ENCODE results near the gene DEAF1. TPM values are rescaled to one million over a fixed set of nuclear protein-coding genes. Genes with fewer than 3 reads are reported as not detected.
A peak's percentile ranks its signal among the peaks of the same experiment; 100 is the strongest.

Gene DEAF1
- polyA plus RNA-seq, 3 donors from 2014 or later: 17.8 to 31.6 (median 18.6) TPM

GRCh38 chr11:613369-613968 is 81.6 kb downstream of the DEAF1 start:
- peaks cover 5 to 12% (median 10%) of the 10 kb centered on the region in 3 donors for H3K27me3 Mint-ChIP-seq (ENCODE audit: low read depth in 3 of 3)
- peaks cover 15 to 16% of the 10 kb centered on the region in 2 donors for H3K4me1 Mint-ChIP-seq
- H3K36me3 Mint-ChIP-seq: peaks cover 0 to 7% (median 3%) of the 10 kb centered on the region in 3 donors
- no peaks in the 10 kb centered on the region for H3K9me3 Mint-ChIP-seq
- peak overlapping the region in 3 of 6 donors; percentile 51 to 85 (median 82) for H3K27ac Mint-ChIP-seq
- peak in 2 of 3 donors; percentile 60 to 73 for DNase-seq
- no peak overlapping the region for H3K4me3 Mint-ChIP-seq

- H3K36me3 Mint-ChIP-seq: peaks cover 0 to 7% (median 3%) of the 10 kb centered on the region in 3 donors
- DNase-seq: no peak
- H3K9me3 Mint-ChIP-seq: no peaks in the 10 kb centered on the region
- peaks cover 15 to 16% of the 10 kb centered on the region in 2 donors for H3K4me1 Mint-ChIP-seq
- no peak overlapping the region for H3K4me3 Mint-ChIP-seq
- peak overlapping the region in 2 of 6 donors; percentile 35 to 62 for H3K27ac Mint-ChIP-seq
- H3K27me3 Mint-ChIP-seq (ENCODE audit: low read depth in 3 of 3): peaks cover 9 to 12% (median 10%) of the 10 kb centered on the region in 3 donors
Measured at GRCh38 chr11:612961-613300, 82.1 kb downstream of the DEAF1 start.

- H3K4me3 Mint-ChIP-seq: peak overlapping the region in 2 of 5 donors; percentile 36 to 42
- H3K27ac Mint-ChIP-seq: peak overlapping the region; percentile 37 to 80 (median 60)
- no peak for DNase-seq
- peaks cover 15 to 16% of the 10 kb centered on the region in 2 donors for H3K4me1 Mint-ChIP-seq
- peaks cover 9 to 12% (median 10%) of the 10 kb centered on the region in 3 donors for H3K27me3 Mint-ChIP-seq (ENCODE audit: low read depth in 3 of 3)
- peaks cover 0 to 7% (median 3%) of the 10 kb centered on the region in 3 donors for H3K36me3 Mint-ChIP-seq
- no peaks in the 10 kb centered on the region for H3K9me3 Mint-ChIP-seq
Measured at GRCh38 chr11:612201-612960, 82.6 kb downstream of the DEAF1 start.

GRCh38 chr11:611001-611996 is 83.7 kb downstream of the DEAF1 start:
- Mint-ChIP-seq H3K36me3 (peaks cover 0 to 15% (median 7%) of the 10 kb centered on the region in 3 donors), H3K9me3 (no peaks in the 10 kb centered on the region), H3K27me3 (ENCODE audit: low read depth in 3 of 3) (peaks cover 9 to 12% (median 9%) of the 10 kb centered on the region in 3 donors), H3K4me3 (no peak overlapping the region), H3K4me1 (peaks cover 11 to 13% of the 10 kb centered on the region in 2 donors), H3K27ac (peak overlapping the region in 4 of 6 donors; percentile 60 to 80 (median 62))
- DNase-seq: no peak

GRCh38 chr11:610146-610801 is 84.7 kb downstream of the DEAF1 start:
- no peak overlapping the region for H3K27ac Mint-ChIP-seq
- no peak for DNase-seq
- no peak overlapping the region for H3K4me3 Mint-ChIP-seq
- H3K4me1 Mint-ChIP-seq: peaks cover 5 to 8% of the 10 kb centered on the region in 2 donors
- peaks cover 3 to 12% (median 9%) of the 10 kb centered on the region in 3 donors for H3K27me3 Mint-ChIP-seq (ENCODE audit: low read depth in 3 of 3)
- H3K9me3 Mint-ChIP-seq: no peaks in the 10 kb centered on the region
- H3K36me3 Mint-ChIP-seq: peaks cover 0 to 15% (median 7%) of the 10 kb centered on the region in 3 donors

GRCh38 chr11:609341-609811 is 85.6 kb downstream of the DEAF1 start:
- DNase-seq: no peak
- Mint-ChIP-seq H3K27me3 (ENCODE audit: low read depth in 3 of 3) (peaks cover 0 to 10% (median 6%) of the 10 kb centered on the region in 3 donors), H3K4me3 (no peak overlapping the region), H3K4me1 (peaks cover 2 to 6% of the 10 kb centered on the region in 2 donors), H3K9me3 (no peaks in the 10 kb centered on the region), H3K36me3 (peaks cover 4 to 15% (median 7%) of the 10 kb centered on the region in 3 donors), H3K27ac (no peak overlapping the region)

- no peak for DNase-seq
- Mint-ChIP-seq H3K4me3 (no peak overlapping the region), H3K27me3 (ENCODE audit: low read depth in 3 of 3) (peaks cover 0 to 8% (median 3%) of the 10 kb centered on the region in 3 donors), H3K4me1 (peaks cover 0 to 4% of the 10 kb centered on the region in 2 donors), H3K36me3 (peaks cover 4 to 17% (median 7%) of the 10 kb centered on the region in 3 donors), H3K9me3 (no peaks in the 10 kb centered on the region), H3K27ac (no peak overlapping the region)
Measured at GRCh38 chr11:608791-609251, 86.2 kb downstream of the DEAF1 start.

- Mint-ChIP-seq H3K4me3 (no peak overlapping the region), H3K36me3 (peaks cover 4 to 17% (median 7%) of the 10 kb centered on the region in 3 donors), H3K27me3 (ENCODE audit: low read depth in 3 of 3) (peaks cover 0 to 8% (median 3%) of the 10 kb centered on the region in 3 donors), H3K4me1 (peaks cover 0 to 4% of the 10 kb centered on the region in 2 donors), H3K27ac (no peak overlapping the region), H3K9me3 (no peaks in the 10 kb centered on the region)
- DNase-seq: no peak
Measured at GRCh38 chr11:607971-608659, 86.9 kb downstream of the DEAF1 start.

GRCh38 chr11:607020-607780 is 87.8 kb downstream of the DEAF1 start:
- no peak for DNase-seq
- Mint-ChIP-seq H3K4me1 (peaks cover 0 to 2% of the 10 kb centered on the region in 2 donors), H3K27me3 (ENCODE audit: low read depth in 3 of 3) (peaks cover 0 to 6% (median 3%) of the 10 kb centered on the region in 3 donors), H3K27ac (no peak overlapping the region), H3K9me3 (no peaks in the 10 kb centered on the region), H3K4me3 (no peak overlapping the region), H3K36me3 (peaks cover 4 to 16% (median 6%) of the 10 kb centered on the region in 3 donors)

- Mint-ChIP-seq H3K9me3 (no peaks in the 10 kb centered on the region), H3K27me3 (ENCODE audit: low read depth in 3 of 3) (peaks cover 0 to 3% (median 3%) of the 10 kb centered on the region in 3 donors), H3K36me3 (peaks cover 4 to 17% (median 8%) of the 10 kb centered on the region in 3 donors), H3K27ac (no peak overlapping the region), H3K4me1 (no peaks in the 10 kb centered on the region), H3K4me3 (no peak overlapping the region)
- no peak for DNase-seq
Measured at GRCh38 chr11:606245-606644, 88.8 kb downstream of the DEAF1 start.

- Mint-ChIP-seq H3K4me3 (no peak overlapping the region), H3K27me3 (ENCODE audit: low read depth in 3 of 3) (peaks cover 0 to 3% (median 3%) of the 10 kb centered on the region in 3 donors), H3K9me3 (no peaks in the 10 kb centered on the region), H3K27ac (no peak overlapping the region), H3K36me3 (peaks cover 4 to 17% (median 8%) of the 10 kb centered on the region in 3 donors), H3K4me1 (no peaks in the 10 kb centered on the region)
- no peak for DNase-seq
Measured at GRCh38 chr11:605286-606129, 89.5 kb downstream of the DEAF1 start.

Data from immature natural killer cell (primary cell).